PFSK-1 (cell line): ENCODE results near the gene NFKB1.

Experiments
- FOXP2 ChIP-seq: optimal IDR thresholded peaks from 2 replicates; pipeline ENCODE3; 2011; ENCODE audit warnings: borderline replicate concordance, control low read depth, inconsistent platforms; ENCODE audit not compliant: insufficient read depth; ENCODE audit errors: extremely low read length, extremely low read depth
- POLR2AphosphoS5 ChIP-seq: IDR thresholded peaks from 2 replicates; pipeline ENCODE4 v1.6.1; 2012; ENCODE audit warnings: low read depth, mild to moderate bottlenecking, control low read depth, low read length, moderate library complexity
- SIN3A ChIP-seq: IDR thresholded peaks from 2 replicates; pipeline ENCODE4 v1.6.1; 2012; ENCODE audit warnings: mild to moderate bottlenecking, low read length, moderate library complexity, borderline replicate concordance; ENCODE audit not compliant: insufficient read depth
- TAF1 ChIP-seq: IDR thresholded peaks from 2 replicates; pipeline ENCODE4 v1.6.1; 2012; ENCODE audit warnings: low read length, control low read depth, borderline replicate concordance; ENCODE audit not compliant: insufficient read depth
- TF ChIP-seq, protein P1 (sequence below), 2 experiments: IDR thresholded peaks; 2 replicates each; pipeline versions ENCODE4 v1.6.1 to v1.8.0; 2011 to 2012; ENCODE audit warnings: low read depth in 2 of 2, low read length in 2 of 2, control low read depth in 1 of 2, inconsistent platforms in 1 of 2, mild to moderate bottlenecking in 1 of 2, moderate library complexity in 1 of 2; ENCODE audit not compliant: insufficient read depth in 1 of 2

NFKB1 gene

DNA sequence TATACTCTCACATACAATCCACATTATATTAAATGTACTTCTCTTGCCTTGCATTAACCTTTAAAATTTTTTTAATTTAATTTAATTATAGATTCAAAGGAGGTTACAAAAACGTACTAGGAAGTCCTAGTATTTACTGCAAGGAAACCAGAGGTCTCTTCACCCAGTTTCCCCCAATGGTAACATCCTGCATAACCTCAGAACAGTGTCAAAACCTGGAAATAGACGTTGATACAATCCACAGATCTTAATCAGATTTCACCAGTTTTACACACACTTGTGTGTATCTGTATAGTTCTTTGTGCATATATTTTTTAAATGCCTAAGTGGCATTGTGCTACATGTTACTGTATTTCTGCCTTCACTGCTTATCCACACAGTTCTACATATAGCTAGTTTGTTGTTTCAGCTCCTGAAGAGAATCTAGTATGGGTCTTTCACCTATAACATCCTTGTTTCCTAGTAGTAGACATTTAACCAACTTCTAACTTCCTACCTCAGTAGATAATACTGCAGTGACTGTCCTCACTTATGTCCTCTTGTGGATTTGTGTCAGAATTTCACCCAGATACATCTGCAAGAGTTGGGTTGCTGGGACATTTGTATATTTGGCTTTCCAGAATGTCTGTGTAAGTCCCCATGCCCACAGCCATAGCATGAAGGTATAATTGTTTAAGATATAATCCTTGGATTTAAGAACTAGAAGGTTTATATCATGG lies 103.2 kb downstream of the NFKB1 start:
- TF ChIP-seq POLR2AphosphoS5 (no peak), SIN3A (no peak), FOXP2 (no peak), TAF1 (no peak)
- TF ChIP-seq, protein P1, sequence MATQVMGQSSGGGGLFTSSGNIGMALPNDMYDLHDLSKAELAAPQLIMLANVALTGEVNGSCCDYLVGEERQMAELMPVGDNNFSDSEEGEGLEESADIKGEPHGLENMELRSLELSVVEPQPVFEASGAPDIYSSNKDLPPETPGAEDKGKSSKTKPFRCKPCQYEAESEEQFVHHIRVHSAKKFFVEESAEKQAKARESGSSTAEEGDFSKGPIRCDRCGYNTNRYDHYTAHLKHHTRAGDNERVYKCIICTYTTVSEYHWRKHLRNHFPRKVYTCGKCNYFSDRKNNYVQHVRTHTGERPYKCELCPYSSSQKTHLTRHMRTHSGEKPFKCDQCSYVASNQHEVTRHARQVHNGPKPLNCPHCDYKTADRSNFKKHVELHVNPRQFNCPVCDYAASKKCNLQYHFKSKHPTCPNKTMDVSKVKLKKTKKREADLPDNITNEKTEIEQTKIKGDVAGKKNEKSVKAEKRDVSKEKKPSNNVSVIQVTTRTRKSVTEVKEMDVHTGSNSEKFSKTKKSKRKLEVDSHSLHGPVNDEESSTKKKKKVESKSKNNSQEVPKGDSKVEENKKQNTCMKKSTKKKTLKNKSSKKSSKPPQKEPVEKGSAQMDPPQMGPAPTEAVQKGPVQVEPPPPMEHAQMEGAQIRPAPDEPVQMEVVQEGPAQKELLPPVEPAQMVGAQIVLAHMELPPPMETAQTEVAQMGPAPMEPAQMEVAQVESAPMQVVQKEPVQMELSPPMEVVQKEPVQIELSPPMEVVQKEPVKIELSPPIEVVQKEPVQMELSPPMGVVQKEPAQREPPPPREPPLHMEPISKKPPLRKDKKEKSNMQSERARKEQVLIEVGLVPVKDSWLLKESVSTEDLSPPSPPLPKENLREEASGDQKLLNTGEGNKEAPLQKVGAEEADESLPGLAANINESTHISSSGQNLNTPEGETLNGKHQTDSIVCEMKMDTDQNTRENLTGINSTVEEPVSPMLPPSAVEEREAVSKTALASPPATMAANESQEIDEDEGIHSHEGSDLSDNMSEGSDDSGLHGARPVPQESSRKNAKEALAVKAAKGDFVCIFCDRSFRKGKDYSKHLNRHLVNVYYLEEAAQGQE (IDR thresholded peaks at IDR 0.05; ENCODE audit: insufficient read depth in 1 of 2, low read depth in 2 of 2, low read length in 2 of 2): no peak

DNA sequence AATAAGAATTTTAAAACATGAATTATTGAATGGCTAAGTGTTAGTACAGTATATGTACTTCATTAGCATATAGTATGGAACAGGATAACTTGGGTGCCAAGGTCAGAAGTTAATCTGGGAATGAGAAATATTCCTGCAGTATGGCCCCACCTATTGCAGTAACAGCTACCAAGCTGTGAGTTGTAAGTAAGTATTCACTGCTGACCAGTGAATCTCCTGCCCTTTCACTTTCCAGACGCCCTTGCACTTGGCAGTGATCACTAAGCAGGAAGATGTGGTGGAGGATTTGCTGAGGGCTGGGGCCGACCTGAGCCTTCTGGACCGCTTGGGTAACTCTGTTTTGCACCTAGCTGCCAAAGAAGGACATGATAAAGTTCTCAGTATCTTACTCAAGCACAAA lies 105.1 kb downstream of the NFKB1 start:
- TF ChIP-seq TAF1: no peak
- no peak for TF ChIP-seq FOXP2
- no peak for TF ChIP-seq SIN3A
- TF ChIP-seq POLR2AphosphoS5: no peak
- TF ChIP-seq, protein P1 (IDR thresholded peaks at IDR 0.05; ENCODE audit: insufficient read depth in 1 of 2, low read depth in 2 of 2, low read length in 2 of 2): no peak

DNA sequence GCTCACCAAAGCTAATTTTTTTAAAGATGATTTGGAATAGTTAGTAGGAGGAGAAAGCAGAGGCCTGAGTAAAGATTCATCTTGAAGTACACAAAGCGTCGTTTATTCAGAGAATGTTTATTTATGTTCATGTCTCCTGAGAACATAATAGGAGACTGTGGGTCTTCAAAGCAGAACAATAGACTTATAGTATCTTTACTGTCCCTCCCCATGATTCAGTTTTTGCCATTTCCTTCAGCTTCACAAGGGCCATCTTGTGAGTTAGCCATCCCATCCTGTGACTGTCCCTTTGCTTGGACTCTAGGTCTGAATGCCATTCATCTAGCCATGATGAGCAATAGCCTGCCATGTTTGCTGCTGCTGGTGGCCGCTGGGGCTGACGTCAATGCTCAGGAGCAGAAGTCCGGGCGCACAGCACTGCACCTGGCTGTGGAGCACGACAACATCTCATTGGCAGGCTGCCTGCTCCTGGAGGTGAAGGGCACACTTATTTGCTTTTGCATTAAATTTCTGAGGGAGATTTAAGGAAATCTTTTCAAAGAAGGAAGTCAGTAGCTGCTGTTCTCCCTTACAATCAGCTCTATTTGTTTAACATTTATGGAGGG lies 105.8 kb downstream of the NFKB1 start:
- TF ChIP-seq FOXP2 (no peak), SIN3A (no peak), POLR2AphosphoS5 (no peak), TAF1 (no peak)
- TF ChIP-seq, protein P1 (IDR thresholded peaks at IDR 0.05; ENCODE audit: insufficient read depth in 1 of 2, low read depth in 2 of 2, low read length in 2 of 2): no peak

DNA sequence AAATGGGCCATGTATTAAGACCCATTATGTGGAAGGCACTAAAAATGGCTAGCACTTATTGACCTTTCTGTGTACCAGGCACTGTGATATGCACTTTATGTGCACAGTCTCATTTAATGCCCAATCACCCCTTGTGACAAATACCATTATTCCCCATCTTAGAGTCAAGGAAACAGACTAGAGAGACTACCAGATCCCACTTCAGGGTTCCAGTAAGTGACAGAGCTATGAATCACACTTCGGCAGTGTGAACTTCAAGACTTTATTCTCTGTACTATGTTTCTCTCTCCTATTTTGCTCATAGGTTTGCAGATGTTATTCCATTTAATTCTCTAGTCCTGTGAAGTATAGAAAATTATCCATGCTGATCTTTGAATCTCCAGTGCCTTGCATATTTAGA lies 107.0 kb downstream of the NFKB1 start:
- TF ChIP-seq, protein P1 (IDR thresholded peaks at IDR 0.05; ENCODE audit: insufficient read depth in 1 of 2, low read depth in 2 of 2, low read length in 2 of 2): no peak
- no peak for TF ChIP-seq POLR2AphosphoS5
- TF ChIP-seq SIN3A: no peak
- TF ChIP-seq TAF1: no peak
- no peak for TF ChIP-seq FOXP2
